GM12864 (cell line): ENCODE data around the gene SMAD9.

Source experiments
- DNase-seq: peaks from one replicate; pipeline ENCODE4 v3.0.0-alpha.2; 2011; ENCODE audit warnings: low read depth
- H3K4me3 ChIP-seq: 2 replicates; pipeline ENCODE4 v1.5.1; 2011; ENCODE audit warnings: mild to moderate bottlenecking, low read depth, low read length, control low read depth
- CTCF ChIP-seq: IDR thresholded peaks from 2 replicates; pipeline ENCODE4 v1.5.1; 2011; ENCODE audit warnings: low read depth, mild to moderate bottlenecking, moderate library complexity, low read length, control low read depth, inconsistent platforms; ENCODE audit errors: missing control alignments

The SMAD9 gene

GRCh38 chr13:36919833-36920615, at the start of gene SMAD9:
SMAD9 (minus strand) TSS chr13:36920238; CDS start chr13:36879689, 40,549 bp downstream.
- peak within 1 kb of the TSS; percentile 22 for H3K4me3 ChIP-seq
- no peak for TF ChIP-seq CTCF

GRCh38 chr13:36966404-36966803, 46.4 kb upstream of the SMAD9 start:
- H3K4me3 ChIP-seq: no peak overlapping the region
- TF ChIP-seq CTCF: no peak
- no peak for DNase-seq

More at GRCh38 chr13:36919833-36920615, at the start of gene SMAD9:
- DNase-seq: no peak

DNA sequence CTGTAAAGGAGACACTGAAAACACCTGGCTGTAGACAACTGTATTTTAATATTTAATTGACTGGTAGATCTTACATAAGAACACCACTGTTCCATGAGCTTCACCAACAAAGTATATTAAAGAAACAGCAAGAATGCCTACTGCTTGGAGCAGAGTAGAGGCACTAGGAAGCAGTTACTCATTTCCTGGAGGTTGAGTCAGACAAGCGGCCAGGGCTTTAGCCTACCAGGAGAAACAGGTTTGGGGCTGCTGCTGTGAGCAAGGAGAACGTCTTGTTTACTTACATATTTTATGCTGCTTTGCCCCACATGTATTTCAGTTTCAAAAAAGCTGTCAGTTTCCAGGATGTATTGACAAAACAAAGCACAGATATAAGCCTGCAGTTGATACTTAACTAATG, 45.7 kb upstream of the SMAD9 start:
- TF ChIP-seq CTCF: no peak
- no peak for DNase-seq
- no peak overlapping the region for H3K4me3 ChIP-seq

GRCh38 chr13:36959456-36960116, 39.5 kb upstream of the SMAD9 start:
- TF ChIP-seq CTCF: no peak
- no peak overlapping the region for H3K4me3 ChIP-seq
- DNase-seq: no peak

GRCh38 chr13:36954542-36954941, 34.5 kb upstream of the SMAD9 start:
- DNase-seq: no peak
- TF ChIP-seq CTCF: no peak
- H3K4me3 ChIP-seq: no peak overlapping the region

- DNase-seq: no peak
- no peak overlapping the region for H3K4me3 ChIP-seq
- no peak for TF ChIP-seq CTCF
Observed at GRCh38 chr13:36950920-36951319, 30.9 kb upstream of the SMAD9 start.
